HG03066 (cell line): ENCODE measurements around the gene POU2F3.
A peak's percentile ranks its signal among the peaks of the same experiment; 100 is the strongest.

Source experiments
- ATAC-seq: cut with Tn5 transposase; IDR thresholded peaks from one replicate; pipeline ENCODE4 v1.9.1; 2021; ENCODE audit warnings: low read depth; ENCODE audit not compliant: unreplicated experiment

The POU2F3 gene

GRCh38 chr11:120307476-120307875 lies 67.5 kb downstream of the POU2F3 start:
- no peak for ATAC-seq

GRCh38 chr11:120308081-120308480 lies 68.1 kb downstream of the POU2F3 start:
- ATAC-seq: no peak

GRCh38 chr11:120310870-120311269 lies 70.9 kb downstream of the POU2F3 start:
- ATAC-seq: no peak

- no peak for ATAC-seq
These were observed 74.9 kb downstream of the POU2F3 start for GRCh38 chr11:120314861-120315260.

GRCh38 chr11:120316880-120317688 lies 77.1 kb downstream of the POU2F3 start:
- no peak for ATAC-seq

DNA sequence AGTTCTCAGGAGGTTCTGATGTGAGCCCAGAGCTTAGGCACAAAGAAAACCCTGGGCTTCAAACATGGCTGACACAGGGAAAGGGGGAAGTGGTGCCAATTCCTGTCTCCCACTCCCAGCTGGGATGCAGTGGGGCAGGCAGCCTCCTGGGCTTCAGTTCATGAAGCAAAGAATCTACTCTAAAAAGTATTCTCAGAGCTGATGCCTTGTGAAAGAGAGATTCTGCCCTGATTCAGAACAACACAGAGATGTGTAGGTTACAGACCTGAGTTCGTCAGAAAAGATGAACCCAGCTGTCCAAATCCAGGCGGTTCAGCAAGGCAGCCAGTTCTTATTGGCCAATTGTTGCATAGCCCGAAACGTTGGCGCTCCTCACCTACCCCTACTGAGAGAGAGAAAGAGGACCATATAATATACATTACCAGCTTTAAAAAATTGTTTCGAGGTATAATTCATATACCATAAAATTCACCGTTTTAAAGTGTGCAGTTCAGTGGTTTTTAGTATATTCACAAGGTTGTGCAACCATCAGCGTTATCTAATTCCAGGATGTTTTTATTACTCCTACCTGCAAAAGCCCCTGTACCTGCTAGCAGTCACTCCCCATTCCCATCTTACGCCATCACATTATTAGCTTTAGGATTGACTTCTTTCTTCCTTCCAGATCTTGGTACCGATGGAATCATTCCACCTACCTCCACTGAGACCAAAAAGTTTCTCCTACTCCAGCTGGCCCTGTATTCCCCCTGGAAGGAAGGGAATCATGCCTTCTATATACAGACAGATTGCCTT lies 77.9 kb downstream of the POU2F3 start:
- no peak for ATAC-seq

DNA sequence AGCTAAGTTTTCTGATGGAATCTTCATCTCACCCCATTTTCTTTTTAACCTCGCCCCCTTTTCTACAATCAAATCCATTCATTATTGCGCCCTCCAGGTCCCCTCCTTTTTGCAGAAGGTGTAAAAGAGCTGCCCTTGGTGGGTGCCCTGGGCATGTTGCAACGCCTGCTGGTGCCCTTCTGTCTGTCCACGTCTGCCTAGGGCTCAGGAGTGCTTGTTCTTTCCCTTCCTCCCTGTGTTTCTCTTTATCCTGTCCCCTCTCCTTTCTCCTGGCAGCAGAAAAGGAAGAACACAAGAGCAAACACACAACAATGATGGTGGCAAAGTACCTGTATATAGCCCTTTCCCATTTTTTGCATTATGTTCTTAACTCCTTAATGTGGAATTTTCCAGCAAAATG lies 79.0 kb downstream of the POU2F3 start:
- no peak for ATAC-seq

DNA sequence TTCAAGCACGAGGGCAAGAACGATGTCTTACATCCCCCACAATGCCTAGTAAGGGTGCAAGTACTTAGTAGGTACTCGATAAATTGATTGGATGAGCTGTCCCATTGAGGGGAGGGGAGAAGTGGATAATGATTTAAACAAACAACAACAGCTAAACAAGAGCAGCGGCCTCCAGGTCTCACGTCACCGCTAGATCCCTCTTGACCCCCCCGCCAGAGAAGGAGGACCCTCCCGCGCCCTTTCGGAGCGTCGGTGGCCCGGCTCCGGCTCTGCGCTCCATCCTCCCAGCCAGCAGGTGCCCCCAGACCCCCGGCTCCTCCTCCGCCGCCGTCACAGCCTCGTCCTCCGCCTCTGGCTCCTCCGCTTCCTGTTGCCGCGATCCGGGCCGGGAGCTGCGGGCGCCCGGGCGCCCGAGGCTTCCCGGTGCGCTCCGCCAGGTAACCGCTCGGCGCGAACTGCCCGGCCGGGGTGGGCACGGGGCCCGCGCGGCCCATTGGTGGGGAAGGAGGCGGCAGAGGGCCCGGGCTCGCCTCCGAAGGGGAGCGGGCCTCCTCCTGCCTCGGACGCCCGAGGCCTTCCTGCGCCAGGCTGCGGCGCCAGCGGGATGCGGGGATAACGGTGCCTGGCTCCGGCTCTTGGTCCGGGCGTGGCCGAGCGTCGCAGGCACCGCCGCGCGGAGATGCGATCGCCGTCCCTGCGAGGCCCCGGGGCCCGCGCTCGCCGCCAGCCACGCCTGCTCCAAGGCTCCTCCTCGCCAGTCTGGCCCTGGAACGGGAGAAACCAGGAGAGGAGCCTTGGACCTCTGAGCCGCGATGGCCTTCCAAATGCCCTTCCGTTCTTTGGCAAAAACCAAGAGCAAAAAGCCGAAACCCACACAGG lies 85.2 kb downstream of the POU2F3 start, which contains the start of gene TLCD5:
Gene TLCD5, plus strand, starts transcription at position 368 of the 879 bp plus-strand sequence. CDS start 2,143 bp downstream, outside the sequence.
- peak; percentile 73 for ATAC-seq

DNA sequence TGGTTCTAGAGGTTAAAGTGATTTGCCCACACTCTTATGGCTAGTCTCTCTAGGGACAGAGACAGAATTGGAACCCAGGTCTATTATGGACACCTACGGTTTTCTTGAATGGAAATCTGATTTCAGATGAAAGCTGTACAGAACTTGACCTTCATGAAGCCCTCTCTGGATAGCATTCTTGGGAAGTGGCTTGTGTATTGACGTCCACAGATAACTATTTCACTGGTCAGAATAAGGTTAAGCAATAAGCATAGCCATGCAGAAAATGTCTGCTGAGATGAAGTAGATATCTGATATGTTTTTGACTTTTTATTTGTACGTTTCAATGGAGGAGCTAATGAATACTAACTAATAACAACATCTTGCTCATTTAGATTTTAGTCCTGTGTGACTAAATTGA lies 86.3 kb downstream of the POU2F3 start:
- ATAC-seq: no peak

DNA sequence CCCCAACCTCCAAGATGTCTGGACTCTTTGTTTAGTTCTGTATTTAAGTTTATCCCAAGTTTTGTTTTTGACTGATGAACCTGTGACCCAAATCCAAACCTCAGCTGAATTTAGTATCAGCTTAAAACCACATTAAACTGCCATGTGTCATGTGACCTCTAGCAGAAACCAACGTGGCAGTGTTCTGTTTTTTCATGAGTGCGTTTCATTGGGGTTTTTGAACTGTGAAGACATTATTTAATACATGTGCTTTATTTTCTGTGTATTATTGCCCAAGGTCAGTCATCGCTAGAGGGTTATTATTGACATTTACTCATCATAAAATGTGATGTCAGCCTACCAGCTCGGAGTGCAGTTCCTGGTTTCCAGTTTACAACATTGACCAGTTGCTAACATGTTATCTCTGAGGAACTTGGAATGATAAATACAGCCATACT lies 86.9 kb downstream of the POU2F3 start:
- no peak for ATAC-seq

DNA sequence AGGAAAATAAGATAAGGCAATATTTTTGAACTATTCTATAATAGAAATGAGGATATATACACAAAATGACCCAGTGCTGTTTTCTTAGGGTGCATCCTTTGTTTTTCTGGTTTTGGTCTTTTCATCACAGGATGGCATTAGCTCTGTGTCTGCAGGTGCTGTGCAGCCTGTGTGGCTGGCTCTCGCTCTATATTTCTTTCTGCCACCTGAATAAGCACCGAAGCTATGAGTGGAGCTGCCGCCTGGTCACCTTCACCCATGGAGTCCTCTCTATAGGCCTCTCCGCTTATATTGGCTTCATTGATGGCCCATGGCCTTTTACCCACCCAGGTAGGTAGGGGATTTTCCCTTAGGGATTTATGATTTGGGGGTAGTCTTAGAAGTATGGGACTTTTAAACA lies 87.4 kb downstream of the POU2F3 start:
- ATAC-seq: no peak

GRCh38 chr11:120329556-120329955 lies 89.6 kb downstream of the POU2F3 start:
- ATAC-seq: no peak

- no peak for ATAC-seq
These were observed 90.1 kb downstream of the POU2F3 start for GRCh38 chr11:120330045-120330444.

DNA sequence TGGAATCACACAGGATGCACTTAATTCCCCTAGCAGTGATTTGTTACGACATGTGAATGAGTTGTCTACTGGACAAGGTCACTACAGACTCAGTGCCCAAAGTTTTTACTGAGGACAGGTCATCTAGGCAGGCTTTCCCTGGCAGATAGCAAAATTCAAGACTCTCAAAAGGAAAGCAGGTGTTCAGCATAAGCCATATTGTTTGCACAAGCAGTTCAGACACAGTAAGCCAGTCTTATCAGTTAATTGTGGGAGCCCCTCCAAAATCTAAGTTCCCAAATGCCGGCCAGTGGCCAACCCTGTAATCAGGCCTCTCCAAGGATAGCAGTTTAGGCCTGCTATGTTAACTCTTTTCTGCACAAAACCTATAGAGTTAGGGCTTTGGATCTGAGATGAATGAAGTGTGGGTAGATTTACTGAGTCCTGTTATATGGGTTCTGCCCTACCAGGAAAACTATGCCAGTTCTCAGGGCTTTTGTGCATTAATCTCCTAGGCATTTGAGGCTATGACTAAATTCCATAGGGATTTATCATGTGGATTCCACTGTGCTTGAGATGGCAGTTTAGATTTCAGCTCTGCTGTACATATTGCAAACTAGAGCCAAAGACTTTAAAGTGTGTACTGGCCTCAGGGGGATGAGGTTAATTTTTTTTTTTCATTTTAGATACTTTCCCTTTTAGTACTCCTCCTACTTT lies 91.5 kb downstream of the POU2F3 start:
- no peak for ATAC-seq

- ATAC-seq: no peak
These were observed 93.1 kb downstream of the POU2F3 start for GRCh38 chr11:120332822-120333716.

GRCh38 chr11:120333801-120334200 lies 93.9 kb downstream of the POU2F3 start:
- no peak for ATAC-seq

GRCh38 chr11:120334332-120334731 lies 94.4 kb downstream of the POU2F3 start:
- no peak for ATAC-seq

GRCh38 chr11:120334894-120335462 lies 95.0 kb downstream of the POU2F3 start:
- ATAC-seq: no peak

DNA sequence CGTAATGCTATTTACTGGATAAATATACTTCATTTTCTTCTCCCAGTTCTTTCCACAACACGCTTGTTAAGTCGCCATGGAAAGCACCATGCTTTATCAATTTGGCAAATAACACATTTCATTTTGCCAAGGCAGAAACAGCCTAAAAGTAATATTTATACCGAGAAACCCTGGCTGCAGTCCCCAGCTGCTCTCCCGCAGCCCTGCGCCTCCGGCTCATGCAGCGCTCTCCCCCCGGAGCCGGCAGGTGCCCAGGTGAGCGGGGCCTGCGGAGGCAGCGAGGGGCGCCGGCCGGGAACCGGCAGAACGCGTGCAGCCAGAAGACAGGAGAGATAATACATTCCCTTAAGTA lies 95.6 kb downstream of the POU2F3 start:
- peak; percentile 16 for ATAC-seq
